MM.1S (cell line): ENCODE results near the gene NDUFB10.

ENCODE experiments used
- DNase-seq: peaks from one replicate; pipeline ENCODE4 v3.0.0-alpha.2; 2015
- H2AFZ ChIP-seq: fragments of 300-600 bp; sonication (generic); 2 replicates; pipeline ENCODE4 v1.6.0; 2016; ENCODE audit warnings: antibody characterized with exemption, low read length
- H3F3A ChIP-seq: fragments of 300-600 bp; sonication (generic); 2 replicates; pipeline ENCODE4 v1.6.1; 2016; ENCODE audit warnings: mild to moderate bottlenecking, antibody characterized with exemption, low read length, moderate library complexity, mixed read lengths; ENCODE audit not compliant: insufficient read depth
- H3K27ac ChIP-seq: fragments of 300-600 bp; sonication (generic); 2 replicates; pipeline ENCODE4 v1.5.1; 2016; ENCODE audit warnings: mild to moderate bottlenecking, low read length
- H3K27me3 ChIP-seq: fragments of 300-600 bp; sonication (generic); replicated peaks from 2 replicates; pipeline ENCODE4 v1.6.0; 2016; ENCODE audit warnings: low read length; ENCODE audit not compliant: insufficient read depth
- H3K36me3 ChIP-seq: fragments of 300-600 bp; sonication (generic); replicated peaks from 2 replicates; pipeline ENCODE4 v1.6.1; 2016; ENCODE audit warnings: mild to moderate bottlenecking, low read length, mixed read lengths; ENCODE audit not compliant: insufficient read depth
- H3K4me1 ChIP-seq: fragments of 300-600 bp; sonication (generic); 2 replicates; pipeline ENCODE4 v1.6.1; 2016; ENCODE audit warnings: low read length, mixed read lengths
- H3K4me2 ChIP-seq: fragments of 300-600 bp; sonication (generic); 2 replicates; pipeline ENCODE4 v1.6.0; 2016; ENCODE audit warnings: low read depth, low read length
- H3K4me3 ChIP-seq: fragments of 300-600 bp; sonication (generic); 2 replicates; pipeline ENCODE4 v1.5.1; 2016; ENCODE audit warnings: low read length, mixed read lengths
- H3K79me2 ChIP-seq: fragments of 300-600 bp; sonication (generic); 2 replicates; pipeline ENCODE4 v1.6.1; 2016; ENCODE audit warnings: mixed run types, low read length, mixed read lengths
- H3K9ac ChIP-seq: fragments of 300-600 bp; sonication (generic); 2 replicates; pipeline ENCODE4 v1.6.1; 2016; ENCODE audit warnings: low read length, mixed read lengths
- H3K9me2 ChIP-seq: fragments of 300-600 bp; sonication (generic); replicated peaks from 2 replicates; pipeline ENCODE4 v1.6.1; 2016; ENCODE audit warnings: mild to moderate bottlenecking, low read length, mixed read lengths; ENCODE audit not compliant: insufficient read depth
- H3K9me3 ChIP-seq: fragments of 300-600 bp; sonication (generic); replicated peaks from 2 replicates; pipeline ENCODE4 v1.6.1; 2016; ENCODE audit warnings: mild to moderate bottlenecking, low read length, mixed read lengths; ENCODE audit not compliant: insufficient read depth
- H4K20me1 ChIP-seq: fragments of 300-600 bp; sonication (generic); 2 replicates; pipeline ENCODE4 v1.6.1; 2016; ENCODE audit warnings: mild to moderate bottlenecking, low read length, moderate library complexity, mixed read lengths; ENCODE audit not compliant: insufficient read depth
- CTCF ChIP-seq: fragments of 300-600 bp; sonication (generic); IDR thresholded peaks from 2 replicates; pipeline ENCODE4 v1.5.1; 2016; ENCODE audit warnings: antibody characterized with exemption, low read length, mixed read lengths
- EZH2 ChIP-seq: fragments of 300-600 bp; sonication (generic); optimal IDR thresholded peaks from 2 replicates; pipeline ENCODE3; 2017; ENCODE audit warnings: low read depth, mild to moderate bottlenecking, antibody characterized with exemption, low read length, mixed read lengths
- EZH2phosphoT487 ChIP-seq: fragments of 300-600 bp; sonication (generic); IDR thresholded peaks from 2 replicates; pipeline ENCODE4 v1.6.1; 2018; ENCODE audit warnings: antibody characterized with exemption, low read length

Gene NDUFB10

GRCh38 chr16:1963806-1964505 lies 4.6 kb downstream of the NDUFB10 start:
- Histone ChIP-seq H3K27me3 (no peaks in the 10 kb centered on the region), H3F3A (peaks cover 40% of the 10 kb centered on the region), H4K20me1 (no peaks in the 10 kb centered on the region), H2AFZ (no peak overlapping the region), H3K4me2 (peak overlapping the region; percentile 63), H3K36me3 (peaks cover 17% of the 10 kb centered on the region), H3K4me1 (peaks cover 14% of the 10 kb centered on the region), H3K9ac (peak overlapping the region; percentile 94; the same call in 1 of the 2 replicates), H3K27ac (peak overlapping the region; percentile 69; the same call in 1 of the 2 replicates), H3K9me2 (no peaks in the 10 kb centered on the region), H3K9me3 (no peaks in the 10 kb centered on the region), H3K4me3 (peak overlapping the region; percentile 80), H3K79me2 (peaks cover 43% of the 10 kb centered on the region)
- no peak for DNase-seq
- TF ChIP-seq EZH2, result no peak
- no peak for TF ChIP-seq EZH2phosphoT487
- no peak for TF ChIP-seq CTCF

DNA sequence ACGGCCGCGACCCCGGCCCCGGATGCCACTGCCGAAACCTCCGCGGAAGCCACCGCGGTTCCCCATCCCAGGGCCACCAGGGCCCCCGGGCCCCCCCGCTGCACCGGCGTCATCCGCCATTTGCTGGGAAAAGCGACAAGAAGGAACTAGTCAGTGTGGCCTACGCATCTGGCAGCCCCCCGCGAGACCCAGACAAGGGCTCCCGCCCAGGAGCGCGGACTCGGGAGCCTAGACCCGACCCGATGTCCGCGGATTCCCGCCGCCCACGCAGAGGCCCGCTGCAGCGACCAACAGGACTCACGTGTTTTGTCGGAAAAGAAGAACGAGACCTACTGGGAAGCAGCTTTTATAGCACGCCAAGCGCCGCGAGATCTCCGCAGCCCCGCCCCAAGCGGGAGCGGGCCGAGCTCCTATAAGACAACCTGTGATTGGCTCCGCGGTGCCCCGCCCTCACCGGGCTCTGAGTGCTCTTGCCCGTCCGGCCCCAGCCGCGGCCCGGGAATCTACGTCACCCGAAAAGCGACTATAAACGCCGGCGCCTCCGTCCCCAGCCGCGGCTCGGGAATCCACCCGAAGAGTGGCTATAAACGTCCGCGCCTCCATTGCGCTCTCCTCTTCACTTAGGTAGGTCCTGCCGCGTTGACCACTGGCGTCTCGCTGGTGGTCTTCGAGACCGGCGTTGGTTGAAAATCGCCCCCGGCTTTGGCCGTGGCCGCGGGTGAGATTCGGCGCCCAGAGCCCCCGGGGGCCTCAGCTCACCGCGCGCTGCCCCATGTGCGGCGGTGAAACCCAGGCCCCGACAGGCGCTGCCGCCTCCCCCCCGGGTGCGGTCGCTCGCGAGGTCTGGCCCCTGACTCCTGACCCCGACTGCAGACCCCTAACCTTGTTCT lies 5.4 kb downstream of the NDUFB10 start, which contains the start of gene RPS2:
RPS2 (minus strand) TSS at position 321 of the 890 bp plus-strand sequence; CDS start at position 120, 201 bp downstream.
- H3K79me2 ChIP-seq, result peaks cover 38% of the 10 kb centered on the region
- H3K27me3 ChIP-seq, result no peaks in the 10 kb centered on the region
- TF ChIP-seq CTCF (no peak), EZH2phosphoT487 (no peak), EZH2 (no peak)
- H3F3A ChIP-seq, result peaks cover 40% of the 10 kb centered on the region
- H3K4me2 ChIP-seq, result peak within 1 kb of the TSS; percentile 93
- H3K36me3 ChIP-seq, result peaks cover 17% of the 10 kb centered on the region
- H3K4me3 ChIP-seq, result peak within 1 kb of the TSS; percentile 80
- no peaks in the 10 kb centered on the region for H4K20me1 ChIP-seq
- no peaks in the 10 kb centered on the region for H3K9me2 ChIP-seq
- peaks cover 12% of the 10 kb centered on the region for H3K4me1 ChIP-seq
- peak within 1 kb of the TSS; percentile 64 for H2AFZ ChIP-seq
- DNase-seq, result peak; percentile 98
- peak within 1 kb of the TSS; percentile 94 for H3K9ac ChIP-seq
- peak within 1 kb of the TSS; percentile 69; the same call in 1 of the 2 replicates for H3K27ac ChIP-seq
- H3K9me3 ChIP-seq, result no peaks in the 10 kb centered on the region

DNA sequence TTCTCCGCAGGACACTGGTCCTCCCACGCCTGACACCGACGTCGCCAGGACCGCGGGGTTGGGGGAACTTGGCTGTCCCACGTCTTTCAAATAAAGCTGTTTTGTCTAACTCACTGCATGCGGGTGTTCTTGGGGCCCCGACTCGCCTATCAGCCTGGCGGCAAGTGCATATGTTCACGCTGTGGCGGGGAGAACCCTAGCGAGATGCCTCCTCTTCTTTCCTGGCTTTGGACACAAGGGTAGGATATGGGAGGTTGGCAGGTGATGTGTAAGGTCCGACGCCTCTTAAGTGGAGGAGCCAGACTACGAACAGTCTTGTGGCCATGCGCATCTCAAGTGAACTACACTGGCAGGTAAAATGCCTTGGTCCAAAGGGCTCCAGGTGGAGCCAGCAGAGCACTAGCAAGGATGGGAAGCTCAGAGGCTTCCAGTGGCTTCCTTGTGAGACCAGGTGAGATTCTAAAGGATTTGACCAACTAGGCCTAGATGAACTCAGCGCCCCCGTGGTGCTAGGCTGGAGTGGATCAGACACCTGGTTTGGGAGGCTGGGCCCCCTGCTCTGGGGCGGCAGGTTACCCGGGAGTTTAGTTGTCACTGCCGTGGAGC lies 6.2 kb downstream of the NDUFB10 start:
- H3F3A ChIP-seq, result peaks cover 37% of the 10 kb centered on the region
- DNase-seq, result no peak
- H3K27ac ChIP-seq, result peak overlapping the region; percentile 52; the same call in 1 of the 2 replicates
- H3K4me3 ChIP-seq, result peak overlapping the region; percentile 80
- TF ChIP-seq EZH2phosphoT487, result no peak
- no peak for TF ChIP-seq CTCF
- no peak for TF ChIP-seq EZH2
- peaks cover 31% of the 10 kb centered on the region for H3K79me2 ChIP-seq
- no peaks in the 10 kb centered on the region for H3K9me2 ChIP-seq
- no peaks in the 10 kb centered on the region for H3K27me3 ChIP-seq
- H4K20me1 ChIP-seq, result no peaks in the 10 kb centered on the region
- H3K9ac ChIP-seq, result peak overlapping the region; percentile 94
- peak overlapping the region; percentile 93 for H3K4me2 ChIP-seq
- peaks cover 17% of the 10 kb centered on the region for H3K36me3 ChIP-seq
- peak overlapping the region; percentile 64; the same call in 1 of the 2 replicates for H2AFZ ChIP-seq
- peaks cover 12% of the 10 kb centered on the region for H3K4me1 ChIP-seq
- H3K9me3 ChIP-seq, result no peaks in the 10 kb centered on the region
